ENCODE measurements around the gene FAM177B.
A peak's percentile ranks its signal among the peaks of the same experiment; 100 is the strongest.

FAM177B gene

GRCh38 chr1:222736972-222737371 lies at the start of gene FAM177B:
Gene FAM177B, plus strand, starts transcription at chr1:222737202. Its CDS starts 9,344 bp downstream, at chr1:222746546.
- no peak for DNase-seq (ENCODE audit: low read depth in 2 of 2)

GRCh38 chr1:222691016-222691415 lies 46.0 kb upstream of the FAM177B start:
- no peak for DNase-seq (ENCODE audit: low read depth in 2 of 2)

GRCh38 chr1:222694927-222695326 lies 42.1 kb upstream of the FAM177B start:
- DNase-seq (ENCODE audit: low read depth in 2 of 2): no peak

- no peak for DNase-seq (ENCODE audit: low read depth in 2 of 2)
Observed at GRCh38 chr1:222696741-222697140, 40.3 kb upstream of the FAM177B start.

- DNase-seq (ENCODE audit: low read depth in 2 of 2): no peak
Observed at GRCh38 chr1:222697203-222697602, 39.8 kb upstream of the FAM177B start.

GRCh38 chr1:222697826-222698225 lies 39.2 kb upstream of the FAM177B start:
- no peak for DNase-seq (ENCODE audit: low read depth in 2 of 2)

- no peak for DNase-seq (ENCODE audit: low read depth in 2 of 2)
Observed at GRCh38 chr1:222702210-222702609, 34.8 kb upstream of the FAM177B start.

- no peak for DNase-seq (ENCODE audit: low read depth in 2 of 2)
Observed at GRCh38 chr1:222704260-222704659, 32.7 kb upstream of the FAM177B start.

GRCh38 chr1:222706815-222707214 lies 30.2 kb upstream of the FAM177B start:
- DNase-seq (ENCODE audit: low read depth in 2 of 2): no peak

GRCh38 chr1:222709700-222710153 lies 27.3 kb upstream of the FAM177B start:
- DNase-seq (ENCODE audit: low read depth in 2 of 2): no peak

GRCh38 chr1:222711319-222712252 lies 25.4 kb upstream of the FAM177B start:
- DNase-seq (ENCODE audit: low read depth in 2 of 2): peak in 1 of 2 experiments; percentile 10

GRCh38 chr1:222712253-222713090 lies 24.5 kb upstream of the FAM177B start, which contains the start of the genes AIDA and BROX:
Gene AIDA, minus strand, starts transcription at chr1:222712491. Its CDS starts 174 bp downstream, at chr1:222712317.
Gene BROX, plus strand, starts transcription at chr1:222712564. Its CDS starts 3,136 bp downstream, at chr1:222715700.
- peak; percentile 54 to 55 for DNase-seq (ENCODE audit: low read depth in 2 of 2)

GRCh38 chr1:222713091-222713961 lies 23.7 kb upstream of the FAM177B start:
- DNase-seq (ENCODE audit: low read depth in 2 of 2): peak; percentile 80 to 81

GRCh38 chr1:222716393-222716792 lies 20.6 kb upstream of the FAM177B start:
- DNase-seq (ENCODE audit: low read depth in 2 of 2): no peak

- DNase-seq (ENCODE audit: low read depth in 2 of 2): no peak
Observed at GRCh38 chr1:222728746-222729145, 8.3 kb upstream of the FAM177B start.

- no peak for DNase-seq (ENCODE audit: low read depth in 2 of 2)
Observed at GRCh38 chr1:222730866-222731265, 6.1 kb upstream of the FAM177B start.

- DNase-seq (ENCODE audit: low read depth in 2 of 2): no peak
Observed at GRCh38 chr1:222732216-222733159, 4.5 kb upstream of the FAM177B start.

GRCh38 chr1:222734740-222735139 lies 2.3 kb upstream of the FAM177B start:
- DNase-seq (ENCODE audit: low read depth in 2 of 2): no peak

GRCh38 chr1:222736470-222736869 lies 532 bp upstream of the FAM177B start:
- DNase-seq (ENCODE audit: low read depth in 2 of 2): no peak

GRCh38 chr1:222739465-222739864 lies 2.5 kb downstream of the FAM177B start:
- DNase-seq (ENCODE audit: low read depth in 2 of 2): no peak

All from fibroblast of skin of left biceps (primary cell).